HG02981 (cell line): Measurements from ENCODE around the gene ASTN2.
A peak's percentile ranks its signal among the peaks of the same experiment; 100 is the strongest.
"Not testable (repeated sequence)": the region's sequence is repeated elsewhere in the genome, so short reads cannot be mapped to it uniquely, and the experiment has no call there.

Source experiments
- ATAC-seq: cut with Tn5 transposase; IDR thresholded peaks from one replicate; pipeline ENCODE4 v1.9.1; 2021; ENCODE audit warnings: mild to moderate bottlenecking, moderate library complexity; ENCODE audit not compliant: unreplicated experiment

Gene ASTN2

GRCh38 chr9:116891424-116891823 is 523.4 kb downstream of the ASTN2 start:
- ATAC-seq = no peak

GRCh38 chr9:116888476-116888875 is 526.4 kb downstream of the ASTN2 start:
- ATAC-seq = not testable (repeated sequence)

GRCh38 chr9:116888066-116888465 is 526.8 kb downstream of the ASTN2 start:
- no peak for ATAC-seq

GRCh38 chr9:116883676-116884075 is 531.2 kb downstream of the ASTN2 start:
- ATAC-seq = no peak

- ATAC-seq = no peak
Measured at GRCh38 chr9:116877072-116877471, 537.8 kb downstream of the ASTN2 start.

GRCh38 chr9:116875576-116875975 is 539.3 kb downstream of the ASTN2 start:
- ATAC-seq = no peak

GRCh38 chr9:116873937-116874914 is 540.6 kb downstream of the ASTN2 start:
- ATAC-seq = no peak

- no peak for ATAC-seq
Measured at GRCh38 chr9:116873491-116873890, 541.4 kb downstream of the ASTN2 start.

- no peak for ATAC-seq
Measured at GRCh38 chr9:116870566-116870965, 544.3 kb downstream of the ASTN2 start.

GRCh38 chr9:116868201-116868600 is 546.7 kb downstream of the ASTN2 start:
- no peak for ATAC-seq

- no peak for ATAC-seq
Measured at GRCh38 chr9:116861321-116861720, 553.5 kb downstream of the ASTN2 start.

- ATAC-seq = peak; percentile 76
Measured at GRCh38 chr9:116860509-116861120, 554.2 kb downstream of the ASTN2 start.

- ATAC-seq = no peak
Measured at GRCh38 chr9:116859763-116860162, 555.1 kb downstream of the ASTN2 start.

- no peak for ATAC-seq
Measured at GRCh38 chr9:116857321-116857720, 557.5 kb downstream of the ASTN2 start.

GRCh38 chr9:116855881-116856662 is 558.8 kb downstream of the ASTN2 start:
- no peak for ATAC-seq

GRCh38 chr9:116849721-116850120 is 565.1 kb downstream of the ASTN2 start:
- ATAC-seq = no peak

- no peak for ATAC-seq
Measured at GRCh38 chr9:116844621-116845020, 570.2 kb downstream of the ASTN2 start.

- ATAC-seq = no peak
Measured at GRCh38 chr9:116843863-116844620, 570.8 kb downstream of the ASTN2 start.

GRCh38 chr9:116842658-116843057 is 572.2 kb downstream of the ASTN2 start:
- no peak for ATAC-seq

- ATAC-seq = not testable (repeated sequence)
Measured at GRCh38 chr9:116838468-116838867, 576.4 kb downstream of the ASTN2 start.
